COLO829 (cell line): ENCODE data around the gene FYN.

Source experiments
- DNase-seq: peaks from one replicate; pipeline ENCODE4 v3.0.0; 2012; ENCODE audit warnings: low spot score

Gene FYN

GRCh38 chr6:111769365-111770152, 103.7 kb downstream of the FYN start:
- no peak for DNase-seq

- DNase-seq, result no peak
Measured at GRCh38 chr6:111768431-111768770, 104.9 kb downstream of the FYN start.

DNA sequence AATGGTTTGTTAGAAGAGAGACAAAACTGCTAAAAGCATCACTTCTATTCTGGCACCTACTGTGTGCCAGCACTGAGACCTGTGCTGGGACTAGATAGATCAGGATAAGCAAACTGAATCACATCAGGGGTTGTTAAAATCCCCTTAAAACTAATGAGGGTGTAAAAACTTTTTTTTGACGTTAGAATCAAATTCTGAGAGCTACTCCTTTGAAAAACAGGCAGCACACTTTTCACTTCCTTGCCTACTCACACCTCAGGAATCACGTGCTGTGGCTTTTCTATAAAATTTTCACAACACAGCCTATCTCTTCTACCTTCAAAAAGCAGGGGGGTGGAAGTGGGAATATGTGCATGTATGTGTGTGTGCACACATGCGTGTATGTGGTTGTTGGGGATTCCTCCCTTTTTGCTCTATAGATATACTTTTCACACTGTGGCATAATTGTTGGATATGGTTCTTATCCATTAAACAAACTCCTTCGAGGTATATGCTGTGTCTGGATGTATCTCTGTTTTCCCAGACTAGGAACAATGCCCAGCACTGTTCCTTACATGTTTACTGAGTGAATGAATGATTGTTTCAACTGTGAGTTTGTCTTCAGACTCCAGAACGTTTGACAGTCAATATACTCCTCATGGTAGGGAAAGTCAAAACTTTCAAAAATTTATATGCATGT, 105.4 kb downstream of the FYN start:
- DNase-seq, result peak; percentile 60

- DNase-seq, result no peak
Measured at GRCh38 chr6:111766201-111766857, 106.9 kb downstream of the FYN start.

DNA sequence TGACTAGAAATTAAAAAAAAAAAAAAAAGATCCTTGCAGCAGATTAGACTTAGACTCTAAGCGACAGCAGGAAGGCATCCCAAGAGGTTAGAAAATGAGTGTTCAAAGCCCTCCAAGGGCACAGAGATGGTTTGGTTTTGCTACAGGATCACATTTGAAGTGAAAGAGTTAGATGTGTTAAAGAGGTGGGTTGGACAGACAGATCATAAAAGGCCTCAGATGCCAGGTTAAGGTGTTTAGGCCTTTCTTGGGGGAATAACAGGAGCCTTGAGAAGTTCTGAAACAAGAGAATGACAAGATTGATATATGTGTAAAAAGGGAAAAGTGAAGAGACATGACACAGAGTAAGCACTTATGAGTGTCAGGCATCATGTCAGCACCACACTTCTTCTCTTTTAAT, 107.5 kb downstream of the FYN start:
- DNase-seq, result no peak

DNA sequence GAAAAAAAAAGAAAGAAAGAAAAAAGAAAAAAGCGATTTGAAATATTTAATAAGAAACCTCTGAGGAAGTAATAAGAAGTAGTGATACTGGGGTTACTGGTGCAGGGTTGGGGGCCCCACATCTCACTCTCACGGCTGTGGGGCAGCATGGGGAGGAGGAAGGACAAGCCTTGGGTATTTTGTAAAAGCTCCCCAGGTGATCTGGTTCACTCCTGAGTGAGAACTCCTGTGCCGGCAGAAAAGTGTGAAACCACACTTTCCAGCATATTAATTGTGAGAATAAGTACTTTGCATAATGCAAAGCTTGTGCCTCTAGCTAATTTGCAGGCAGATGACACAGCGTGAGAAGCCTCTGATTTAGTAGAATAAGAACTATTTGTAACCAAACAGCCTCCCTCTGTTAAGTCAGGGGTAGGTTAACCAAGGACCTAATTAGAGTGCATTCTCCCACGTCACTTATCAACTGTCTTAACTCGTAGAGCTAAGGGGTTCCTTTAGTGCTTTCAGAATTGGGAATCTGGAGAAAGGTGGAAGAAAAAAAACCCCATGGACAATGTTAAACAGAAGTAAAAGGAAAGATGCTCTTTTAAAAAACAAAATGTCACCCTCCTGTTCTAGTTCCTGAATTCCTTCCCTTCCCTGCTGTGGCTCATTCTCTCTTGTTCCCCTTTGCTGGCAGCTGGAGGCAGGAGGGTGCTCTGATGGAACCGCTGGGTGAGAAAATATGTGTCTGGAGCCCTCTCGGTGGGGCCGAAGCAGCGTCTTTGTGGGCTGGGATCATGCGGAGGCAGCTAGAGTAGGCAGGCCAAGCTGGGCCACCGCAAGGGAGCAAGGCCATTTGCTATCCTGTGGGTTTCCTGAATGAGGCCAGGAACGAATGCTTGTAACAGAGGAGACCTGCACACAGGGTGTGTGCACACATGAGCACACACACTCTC, 108.7 kb downstream of the FYN start:
- DNase-seq, result no peak

DNA sequence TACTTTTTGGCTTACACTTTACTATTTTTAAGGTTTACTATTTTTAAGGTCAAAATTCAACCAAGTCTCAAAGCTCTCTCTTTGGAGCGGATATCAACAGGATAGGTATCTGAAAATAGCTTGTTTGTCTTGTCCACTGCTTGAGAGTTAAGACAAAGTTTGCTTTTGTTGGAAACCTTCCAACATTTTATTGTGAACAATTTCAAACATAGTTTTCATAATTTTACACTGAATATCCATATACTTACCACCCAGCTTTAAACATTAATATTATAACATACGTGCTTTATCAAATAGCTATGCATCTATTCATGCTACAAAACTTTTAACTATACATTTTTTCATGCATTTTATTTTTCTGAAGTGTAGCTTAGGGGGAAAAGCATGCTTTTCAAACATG, 109.9 kb downstream of the FYN start:
- no peak for DNase-seq

- no peak for DNase-seq
Measured at GRCh38 chr6:111761783-111762312, 111.4 kb downstream of the FYN start.

DNA sequence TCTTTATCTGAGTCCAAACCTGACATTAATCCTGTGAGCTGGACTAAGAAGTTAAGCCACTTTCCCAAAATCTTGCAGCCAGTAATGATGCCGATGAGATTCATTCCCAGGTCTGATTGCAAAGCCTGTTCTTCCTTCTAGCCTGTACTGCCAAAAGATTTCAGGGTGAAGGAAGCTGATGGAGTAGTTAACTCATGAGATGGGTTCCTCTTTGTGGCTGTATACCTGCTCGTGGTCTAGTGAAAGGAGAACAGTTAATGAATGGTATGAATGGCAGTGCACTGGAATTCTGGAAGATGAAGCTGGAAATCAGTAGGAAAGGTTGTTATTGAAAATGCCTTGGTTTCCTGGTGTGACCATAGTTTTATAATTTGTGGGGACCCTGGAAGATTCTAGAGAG, 112.0 kb downstream of the FYN start:
- DNase-seq, result no peak

DNA sequence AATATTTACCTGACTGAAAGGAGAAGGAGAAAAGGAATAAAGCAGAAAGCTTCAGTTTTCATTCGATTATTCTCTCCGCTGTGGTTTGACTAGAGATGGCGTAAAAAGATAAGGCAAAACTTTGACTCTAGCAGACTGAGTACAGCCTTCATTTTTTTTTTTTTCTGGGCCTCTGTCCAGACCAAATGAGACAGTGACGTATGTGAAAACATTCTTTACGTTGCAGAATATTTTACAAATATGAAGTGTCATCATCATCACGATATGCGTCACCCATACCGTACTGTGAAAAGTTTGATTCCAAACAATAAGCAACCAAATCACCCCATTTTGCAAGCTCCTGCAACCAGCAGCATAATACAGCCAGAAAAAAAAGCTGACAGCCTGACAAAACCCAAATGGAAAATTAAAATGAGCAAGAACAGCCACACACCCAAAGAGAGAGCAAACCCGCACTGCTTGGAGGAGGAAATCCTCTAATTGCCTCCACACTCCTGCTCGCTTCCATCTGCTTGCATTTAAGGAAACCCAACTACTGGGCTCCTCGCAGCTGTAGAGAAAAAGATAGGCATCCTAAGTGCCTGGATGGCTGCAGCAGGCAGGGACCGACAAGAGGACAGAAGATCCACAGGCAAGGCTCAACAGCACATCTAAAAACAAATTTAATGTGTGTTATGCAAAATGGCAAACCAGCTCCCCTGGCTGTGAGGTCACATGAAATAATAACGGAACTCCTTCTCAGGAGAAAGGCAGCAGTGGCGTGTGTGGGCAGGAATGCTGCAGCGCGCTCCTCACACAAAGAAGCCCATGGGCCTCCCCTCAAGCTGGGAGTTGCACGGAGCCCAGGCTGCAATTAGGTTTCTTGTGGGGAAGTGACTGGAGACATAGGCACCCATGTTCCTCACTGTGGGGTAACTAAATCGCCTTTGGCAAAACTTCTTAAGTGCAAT, 113.1 kb downstream of the FYN start:
- DNase-seq, result no peak

DNA sequence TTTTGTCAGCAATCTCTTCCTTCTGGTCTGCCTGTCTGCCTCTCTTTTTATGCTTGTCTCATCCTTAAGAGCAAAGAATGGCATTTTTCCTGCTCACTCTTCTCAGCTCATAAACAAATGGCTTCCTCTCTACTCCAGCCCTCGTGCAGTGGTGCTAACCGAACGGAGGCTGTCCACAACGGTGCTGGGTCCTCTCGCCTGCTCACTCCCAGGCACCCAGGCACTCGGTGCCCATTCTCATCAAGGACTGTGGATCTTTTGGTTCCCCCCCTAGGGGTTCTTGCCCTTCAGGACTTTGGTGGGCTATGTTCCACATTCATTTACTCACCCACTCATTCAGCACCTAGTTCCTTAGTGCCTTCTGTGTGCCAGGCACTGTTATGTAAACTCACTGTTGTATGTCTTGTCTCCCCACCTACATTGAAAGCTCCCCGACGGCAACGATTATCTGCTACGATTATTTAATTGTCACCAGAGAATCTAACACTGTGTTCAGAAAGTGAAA, 113.9 kb downstream of the FYN start:
- DNase-seq, result no peak

DNA sequence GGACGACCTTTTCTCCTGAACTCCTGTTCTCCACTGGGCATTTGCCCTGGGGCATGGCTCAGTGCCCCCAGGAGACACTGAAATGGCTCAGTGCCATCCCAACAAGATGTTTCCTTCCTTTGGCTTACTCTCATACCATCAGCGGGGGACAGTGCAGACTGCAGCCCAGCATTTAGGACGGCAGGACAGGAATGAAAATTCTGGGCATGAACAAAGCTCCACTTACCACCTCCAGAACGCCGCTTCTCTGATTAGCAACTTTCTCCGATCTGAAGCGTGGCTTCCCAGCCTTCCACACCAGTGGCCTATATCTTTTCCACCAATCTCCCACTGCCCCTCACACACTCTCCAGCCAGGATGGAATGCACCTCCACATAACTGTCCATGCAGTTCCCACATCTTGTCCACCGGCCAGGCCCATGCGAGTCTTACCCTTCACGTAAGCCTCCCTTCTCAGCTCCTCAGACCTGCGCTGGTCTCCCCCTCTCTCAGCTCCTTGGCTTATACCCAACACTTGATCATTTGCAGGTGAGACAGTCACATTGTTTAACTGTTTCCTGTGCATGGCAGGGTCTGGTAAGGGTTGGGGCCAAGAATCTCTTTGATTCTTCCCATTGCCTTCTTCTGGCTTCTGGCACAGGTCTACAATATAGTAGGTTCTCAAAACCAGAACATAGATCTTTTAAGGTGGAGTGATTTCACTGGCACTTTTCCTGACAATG, 114.5 kb downstream of the FYN start:
- DNase-seq, result no peak

DNA sequence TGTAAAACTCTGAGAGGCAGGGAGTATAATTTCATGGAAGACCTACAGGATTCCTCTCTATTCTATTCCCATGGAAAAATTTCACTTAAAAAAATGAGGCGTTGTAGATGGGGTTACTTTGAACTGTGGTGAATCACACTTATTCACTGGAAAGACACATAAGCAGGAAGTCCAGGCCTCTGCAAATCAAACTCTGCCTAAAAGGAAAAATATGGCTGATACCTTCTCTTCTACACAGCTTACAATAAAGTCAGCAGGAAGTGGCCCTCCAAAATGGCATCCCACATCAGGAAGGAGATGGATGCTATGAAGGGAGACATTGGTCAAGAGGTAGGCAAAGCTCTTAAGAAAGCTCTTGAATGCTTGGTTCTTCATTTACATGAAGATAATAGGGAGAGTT, 115.9 kb downstream of the FYN start:
- no peak for DNase-seq

GRCh38 chr6:111754423-111754822, 118.8 kb downstream of the FYN start:
- DNase-seq, result no peak

- DNase-seq, result no peak
Measured at GRCh38 chr6:111753573-111753972, 119.7 kb downstream of the FYN start.

DNA sequence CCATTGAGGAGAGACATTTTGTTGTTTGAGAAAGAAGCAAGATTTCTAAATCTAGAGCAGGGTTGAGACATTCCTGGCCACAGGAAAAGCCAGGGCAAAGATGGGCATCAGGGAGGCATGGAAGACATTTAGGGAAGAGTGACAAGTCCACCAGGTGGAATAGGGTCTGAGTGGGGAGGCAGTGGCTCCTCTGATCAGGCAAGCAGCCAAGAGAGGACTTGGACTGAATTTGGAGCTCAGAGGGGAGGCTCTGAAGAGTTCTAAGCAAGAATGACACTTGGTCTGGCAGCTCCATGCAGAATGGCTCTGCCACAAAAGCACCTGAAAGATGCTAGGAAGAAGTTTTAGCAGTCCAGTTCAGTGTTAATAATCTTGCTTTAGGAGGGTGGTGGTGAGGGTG, 120.8 kb downstream of the FYN start:
- no peak for DNase-seq

DNA sequence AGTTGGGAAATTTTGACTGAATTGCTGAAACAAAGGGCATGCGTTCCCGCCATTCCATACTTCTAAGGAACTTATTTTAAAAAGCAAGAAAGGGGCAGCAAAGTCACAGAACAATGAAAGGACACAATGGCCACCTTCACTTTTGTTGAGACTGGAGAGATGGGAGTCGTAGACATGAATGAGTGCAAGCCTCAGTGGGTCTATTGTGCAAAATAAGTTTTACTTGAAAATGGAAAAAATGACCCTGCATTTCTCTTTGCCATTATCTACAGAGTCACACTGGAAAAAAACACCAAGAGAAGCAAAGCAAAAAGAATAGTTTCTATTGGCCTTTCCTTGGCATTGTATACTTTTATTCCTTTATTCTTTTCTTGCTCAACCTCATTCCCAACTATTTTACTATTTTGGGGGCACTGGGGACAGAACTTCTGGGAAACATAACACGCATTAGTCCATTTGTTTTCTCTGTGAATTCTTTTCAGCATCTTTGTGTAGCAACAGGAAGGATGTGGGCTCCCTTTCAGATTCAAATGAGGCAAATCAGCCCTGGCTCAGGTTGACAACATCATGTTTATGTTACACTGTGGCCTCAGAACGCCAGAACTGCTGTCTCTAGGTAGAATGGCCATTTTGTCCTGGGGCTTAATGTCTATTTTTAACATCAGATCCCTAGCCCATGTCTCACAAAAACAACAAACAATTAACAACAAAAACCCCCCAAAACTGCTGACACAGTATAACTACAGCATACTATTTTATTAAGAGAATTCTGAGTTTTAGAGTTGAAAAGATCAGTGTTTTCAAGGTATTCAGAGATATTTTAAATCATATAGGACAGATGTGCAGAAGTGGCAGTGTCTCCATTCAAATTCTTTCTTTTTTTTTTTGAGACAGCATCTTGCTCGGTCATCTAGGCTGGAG, 122.2 kb downstream of the FYN start:
- DNase-seq, result no peak

DNA sequence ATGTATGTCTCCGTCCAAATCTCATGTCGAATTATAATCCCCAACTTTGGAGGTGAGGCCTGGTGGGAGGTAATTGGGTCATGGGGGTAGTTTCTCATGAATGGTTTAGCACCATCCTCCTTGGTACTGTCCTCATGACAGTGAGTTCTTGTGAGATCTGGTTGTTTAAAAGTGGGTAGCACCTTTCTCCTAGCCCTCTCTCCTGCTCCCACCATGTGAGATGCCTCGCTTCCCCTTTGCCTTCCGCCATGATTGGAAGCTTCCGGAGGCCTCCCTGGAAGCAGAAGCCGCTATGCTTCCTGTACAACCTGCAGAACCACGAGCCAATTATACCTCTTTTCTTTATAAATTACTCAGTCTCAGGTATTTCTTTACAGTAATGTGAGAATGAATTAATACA, 123.1 kb downstream of the FYN start:
- DNase-seq, result no peak

- no peak for DNase-seq
Measured at GRCh38 chr6:111748231-111748647, 125.0 kb downstream of the FYN start.
